ENCODE results near the gene USP17L28. TPM values are rescaled to one million over a fixed set of nuclear protein-coding genes. Genes with fewer than 3 reads are reported as not detected.
"Not testable (repeated sequence)": the region's sequence is repeated elsewhere in the genome, so short reads cannot be mapped to it uniquely, and the experiment has no call there.

USP17L28 gene
- total RNA-seq, 8 experiments from 2014 or later, result not detected

DNA sequence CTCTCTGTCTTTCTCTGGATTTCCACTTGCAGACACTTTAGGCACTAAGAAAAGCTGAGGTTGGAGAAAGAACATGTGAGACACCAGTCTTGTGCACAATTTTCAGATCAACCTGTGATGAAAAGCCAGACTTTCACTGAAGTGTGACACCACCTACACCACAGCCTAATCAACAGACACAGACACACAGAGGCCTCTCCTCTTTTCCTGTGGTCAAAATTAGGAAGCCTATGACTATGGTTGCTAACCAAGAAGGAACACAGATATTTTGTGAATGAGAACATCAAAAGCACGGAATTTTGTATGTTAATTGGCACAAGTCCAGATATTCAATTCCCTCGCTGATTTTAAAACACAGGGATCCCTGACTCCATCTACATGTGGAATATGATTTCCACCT is 40.3 kb downstream of the USP17L28 start:
- not testable (repeated sequence) for ATAC-seq (replicated peaks in 6 of 8)

More for the DNA sequence above, 40.3 kb downstream of the USP17L28 start:
- H3K4me1 ChIP-seq (replicated peaks in 1 of 2); in situ Hi-C loops (cut with MboI; ENCODE audit: low pct_unique_long_range_greater_than_20kb in 2 of 9, low sequenced_read_pairs in 9 of 9, unreplicated experiment in 9 of 9); H3K4me3 ChIP-seq; H3K27ac ChIP-seq: not testable (repeated sequence)
- WGBS, 10 experiments, result 0 to 73% (median 25%) methylated on average over 1 to 2 of the region's 2 CpGs; no CpG with 5 or more reads in 4 of the 10 experiments

Other genes with a start within 250 kb of the USP17L28 start
- gene FAM90A26, start 178.5 kb upstream of the USP17L28 start, total RNA-seq, result not detected
- not detected for gene USP17L10, start 138.2 kb upstream of the USP17L28 start, total RNA-seq
- gene USP17L11, start 133.5 kb upstream of the USP17L28 start, total RNA-seq, result under 1 TPM in 3 of 8 experiments, not detected in 5; 0.24 to 0.33 (median 0.29) TPM
- not detected for gene USP17L12, start 128.7 kb upstream of the USP17L28 start, total RNA-seq
- gene USP17L13, start 124.0 kb upstream of the USP17L28 start, total RNA-seq, result not detected
- gene USP17L15, start 114.5 kb upstream of the USP17L28 start, total RNA-seq, result under 1 TPM in 1 of 8 experiments, not detected in 7; 0.13 TPM
- not detected for gene USP17L17, start 105.0 kb upstream of the USP17L28 start, total RNA-seq
- not detected for gene USP17L18, start 100.3 kb upstream of the USP17L28 start, total RNA-seq
- not detected for gene USP17L19, start 95.5 kb upstream of the USP17L28 start, total RNA-seq
- gene USP17L20, start 90.8 kb upstream of the USP17L28 start, total RNA-seq, result not detected
- not detected for gene USP17L21, start 86.0 kb upstream of the USP17L28 start, total RNA-seq
- under 1 TPM in 1 of 8 experiments, not detected in 7; 0.19 TPM for gene USP17L22, start 81.3 kb upstream of the USP17L28 start, total RNA-seq
- gene USP17L24, start 23.7 kb upstream of the USP17L28 start, total RNA-seq, result not detected
- gene USP17L25, start 19.0 kb upstream of the USP17L28 start, total RNA-seq, result not detected
- not detected for gene USP17L26, start 14.2 kb upstream of the USP17L28 start, total RNA-seq
- not detected for gene USP17L5, start 9.5 kb upstream of the USP17L28 start, total RNA-seq
- not detected for gene USP17L27, start 4.7 kb upstream of the USP17L28 start, total RNA-seq
- not detected for gene USP17L29, start 4.7 kb downstream of the USP17L28 start, total RNA-seq
- gene USP17L30, start 14.2 kb downstream of the USP17L28 start, total RNA-seq, result not detected
- gene DEFB131A, start 95.5 kb downstream of the USP17L28 start, total RNA-seq, result not detected